Measurements from ENCODE around the gene RAP1GAP. TPM values are rescaled to one million over a fixed set of nuclear protein-coding genes. Genes with fewer than 3 reads are reported as not detected.

RAP1GAP gene
- total and polyA plus RNA-seq, 2 of the 13 experiments (the other 11 are each of a cell fraction or from before 2014, with no cell fraction given), result 11.9 to 37.5 TPM

DNA sequence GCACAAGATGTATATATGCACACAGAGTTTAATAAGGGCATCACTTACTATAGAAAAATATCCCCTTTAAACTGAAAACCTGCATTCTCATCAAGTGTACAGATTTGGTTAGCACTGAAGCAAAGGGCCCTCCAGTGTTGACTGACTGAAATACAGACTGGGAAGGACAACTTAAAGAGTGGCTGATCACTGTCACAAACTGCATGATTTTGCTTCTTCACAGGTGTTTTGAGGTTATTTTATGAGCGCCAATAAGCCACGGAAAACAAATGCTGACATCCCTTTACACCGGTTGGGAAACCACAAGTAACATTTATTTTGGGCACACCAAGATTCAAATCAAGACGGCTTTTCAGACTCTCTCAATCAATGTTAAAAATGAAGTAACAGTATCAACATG lies 30.9 kb upstream of the RAP1GAP start:
- DNase-seq (ENCODE audit: low spot score) (no peak), FAIRE-seq (no peak), ATAC-seq (no peak)
- intact Hi-C loops (cut with micrococcal nuclease; ENCODE audit: unreplicated experiment) (no loop called here), in situ Hi-C loops (cut with HindIII; ENCODE audit: extremely low pct_ligation_motif_present, low pct_unique_long_range_greater_than_20kb) (loop anchor here (10.0 kb wide), 1 partner anchor 265 kb away; no protein-coding TSS in a partner anchor)
- 98% methylated on average over 4 of the region's 4 CpGs for WGBS (ENCODE audit: low lambda C conversion rate)
- Histone ChIP-seq H3K4me1 (ENCODE audit: insufficient read depth, low read length) (peaks cover 16% of the 10 kb centered on the region), H3K27me3 (ENCODE audit: control insufficient read depth in 1 of 2, insufficient read depth in 2 of 2, low read length in 2 of 2) (no peaks in the 10 kb centered on the region), H4K20me1 (ENCODE audit: insufficient read depth, low read length) (no peaks in the 10 kb centered on the region), H3K4me3 (replicated peaks in 1 of 3; ENCODE audit: insufficient read depth in 1 of 3, low read depth in 2 of 3, low read length in 3 of 3) (no peak overlapping the region), H3K79me2 (ENCODE audit: insufficient read depth, low read length) (no peaks in the 10 kb centered on the region), H3K4me2 (ENCODE audit: low read depth, low read length) (no peak overlapping the region), H3K27ac (ENCODE audit: extremely low read length, insufficient read depth, low read length) (no peak overlapping the region), H2AFZ (ENCODE audit: low read length) (no peak overlapping the region), H3K36me3 (replicated peaks in 1 of 2; ENCODE audit: control insufficient read depth in 1 of 2, insufficient read depth in 2 of 2, low read length in 2 of 2) (peaks cover 14 to 48% of the 10 kb centered on the region in 2 experiments), H3K9ac (ENCODE audit: insufficient read depth, low read depth, low read length) (no peak overlapping the region), H3K9me3 (ENCODE audit: low read length) (no peaks in the 10 kb centered on the region)
- ChIA-PET CTCF (ENCODE audit: low intra/inter-chr PET ratio, low total read pairs) (no interaction called here), POLR2A (no interaction called here)
- no TSS peak for BruUV-seq (replicated peaks)
- TF ChIP-seq, protein P1, sequence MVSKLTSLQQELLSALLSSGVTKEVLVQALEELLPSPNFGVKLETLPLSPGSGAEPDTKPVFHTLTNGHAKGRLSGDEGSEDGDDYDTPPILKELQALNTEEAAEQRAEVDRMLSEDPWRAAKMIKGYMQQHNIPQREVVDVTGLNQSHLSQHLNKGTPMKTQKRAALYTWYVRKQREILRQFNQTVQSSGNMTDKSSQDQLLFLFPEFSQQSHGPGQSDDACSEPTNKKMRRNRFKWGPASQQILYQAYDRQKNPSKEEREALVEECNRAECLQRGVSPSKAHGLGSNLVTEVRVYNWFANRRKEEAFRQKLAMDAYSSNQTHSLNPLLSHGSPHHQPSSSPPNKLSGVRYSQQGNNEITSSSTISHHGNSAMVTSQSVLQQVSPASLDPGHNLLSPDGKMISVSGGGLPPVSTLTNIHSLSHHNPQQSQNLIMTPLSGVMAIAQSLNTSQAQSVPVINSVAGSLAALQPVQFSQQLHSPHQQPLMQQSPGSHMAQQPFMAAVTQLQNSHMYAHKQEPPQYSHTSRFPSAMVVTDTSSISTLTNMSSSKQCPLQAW (CRISPR knock-in tag; IDR thresholded peaks at IDR 0.05), result no peak
- TF ChIP-seq, protein P2, sequence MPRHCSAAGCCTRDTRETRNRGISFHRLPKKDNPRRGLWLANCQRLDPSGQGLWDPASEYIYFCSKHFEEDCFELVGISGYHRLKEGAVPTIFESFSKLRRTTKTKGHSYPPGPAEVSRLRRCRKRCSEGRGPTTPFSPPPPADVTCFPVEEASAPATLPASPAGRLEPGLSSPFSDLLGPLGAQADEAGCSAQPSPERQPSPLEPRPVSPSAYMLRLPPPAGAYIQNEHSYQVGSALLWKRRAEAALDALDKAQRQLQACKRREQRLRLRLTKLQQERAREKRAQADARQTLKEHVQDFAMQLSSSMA (CRISPR knock-in tag; IDR thresholded peaks at IDR 0.05), result no peak
- TF ChIP-seq ZBTB3 (CRISPR knock-in tag; IDR thresholded peaks at IDR 0.05; ENCODE audit: borderline replicate concordance, low read depth) (no peak), SP4 (CRISPR knock-in tag; IDR thresholded peaks at IDR 0.05) (no peak)
- TF ChIP-seq, protein P3, sequence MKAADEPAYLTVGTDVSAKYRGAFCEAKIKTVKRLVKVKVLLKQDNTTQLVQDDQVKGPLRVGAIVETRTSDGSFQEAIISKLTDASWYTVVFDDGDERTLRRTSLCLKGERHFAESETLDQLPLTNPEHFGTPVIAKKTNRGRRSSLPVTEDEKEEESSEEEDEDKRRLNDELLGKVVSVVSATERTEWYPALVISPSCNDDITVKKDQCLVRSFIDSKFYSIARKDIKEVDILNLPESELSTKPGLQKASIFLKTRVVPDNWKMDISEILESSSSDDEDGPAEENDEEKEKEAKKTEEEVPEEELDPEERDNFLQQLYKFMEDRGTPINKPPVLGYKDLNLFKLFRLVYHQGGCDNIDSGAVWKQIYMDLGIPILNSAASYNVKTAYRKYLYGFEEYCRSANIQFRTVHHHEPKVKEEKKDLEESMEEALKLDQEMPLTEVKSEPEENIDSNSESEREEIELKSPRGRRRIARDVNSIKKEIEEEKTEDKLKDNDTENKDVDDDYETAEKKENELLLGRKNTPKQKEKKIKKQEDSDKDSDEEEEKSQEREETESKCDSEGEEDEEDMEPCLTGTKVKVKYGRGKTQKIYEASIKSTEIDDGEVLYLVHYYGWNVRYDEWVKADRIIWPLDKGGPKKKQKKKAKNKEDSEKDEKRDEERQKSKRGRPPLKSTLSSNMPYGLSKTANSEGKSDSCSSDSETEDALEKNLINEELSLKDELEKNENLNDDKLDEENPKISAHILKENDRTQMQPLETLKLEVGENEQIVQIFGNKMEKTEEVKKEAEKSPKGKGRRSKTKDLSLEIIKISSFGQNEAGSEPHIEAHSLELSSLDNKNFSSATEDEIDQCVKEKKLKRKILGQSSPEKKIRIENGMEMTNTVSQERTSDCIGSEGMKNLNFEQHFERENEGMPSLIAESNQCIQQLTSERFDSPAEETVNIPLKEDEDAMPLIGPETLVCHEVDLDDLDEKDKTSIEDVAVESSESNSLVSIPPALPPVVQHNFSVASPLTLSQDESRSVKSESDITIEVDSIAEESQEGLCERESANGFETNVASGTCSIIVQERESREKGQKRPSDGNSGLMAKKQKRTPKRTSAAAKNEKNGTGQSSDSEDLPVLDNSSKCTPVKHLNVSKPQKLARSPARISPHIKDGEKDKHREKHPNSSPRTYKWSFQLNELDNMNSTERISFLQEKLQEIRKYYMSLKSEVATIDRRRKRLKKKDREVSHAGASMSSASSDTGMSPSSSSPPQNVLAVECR (CRISPR knock-in tag; IDR thresholded peaks at IDR 0.05; ENCODE audit: borderline replicate concordance), result no peak

All from HepG2 (cell line).